GF-D8 (cell line): Measurements from ENCODE around the gene ADGRG6.

ENCODE experiments used
- DNase-seq: peaks from one replicate; lab custom pipeline; 2025; lab: John Stamatoyannopoulos, UW

Gene ADGRG6

GRCh38 chr6:142376115-142376514, 74.3 kb downstream of the ADGRG6 start:
- DNase-seq: no peak

- no peak for DNase-seq
Measured at GRCh38 chr6:142376800-142377496, 75.1 kb downstream of the ADGRG6 start.

- DNase-seq: no peak
Measured at GRCh38 chr6:142377497-142377848, 75.7 kb downstream of the ADGRG6 start.

- DNase-seq: peak; percentile 70
Measured at GRCh38 chr6:142378138-142378875, 76.5 kb downstream of the ADGRG6 start.

- DNase-seq: no peak
Measured at GRCh38 chr6:142380626-142381025, 78.8 kb downstream of the ADGRG6 start.

- no peak for DNase-seq
Measured at GRCh38 chr6:142381181-142381580, 79.4 kb downstream of the ADGRG6 start.

GRCh38 chr6:142381845-142382378, 80.1 kb downstream of the ADGRG6 start:
- DNase-seq: no peak

- DNase-seq: no peak
Measured at GRCh38 chr6:142384519-142385254, 82.9 kb downstream of the ADGRG6 start.

- DNase-seq: no peak
Measured at GRCh38 chr6:142385352-142385751, 83.5 kb downstream of the ADGRG6 start.

- no peak for DNase-seq
Measured at GRCh38 chr6:142386657-142387056, 84.8 kb downstream of the ADGRG6 start.

GRCh38 chr6:142387997-142388815, 86.4 kb downstream of the ADGRG6 start:
- DNase-seq: no peak

GRCh38 chr6:142395266-142395665, 93.5 kb downstream of the ADGRG6 start:
- no peak for DNase-seq

GRCh38 chr6:142395768-142396231, 94.0 kb downstream of the ADGRG6 start:
- DNase-seq: no peak

GRCh38 chr6:142398353-142398752, 96.5 kb downstream of the ADGRG6 start:
- DNase-seq: no peak

- no peak for DNase-seq
Measured at GRCh38 chr6:142399739-142400138, 97.9 kb downstream of the ADGRG6 start.

GRCh38 chr6:142400495-142400894, 98.7 kb downstream of the ADGRG6 start:
- no peak for DNase-seq

GRCh38 chr6:142401838-142402237, 100.0 kb downstream of the ADGRG6 start:
- no peak for DNase-seq

- DNase-seq: no peak
Measured at GRCh38 chr6:142404751-142405150, 102.9 kb downstream of the ADGRG6 start.

GRCh38 chr6:142406131-142406530, 104.3 kb downstream of the ADGRG6 start:
- no peak for DNase-seq

- no peak for DNase-seq
Measured at GRCh38 chr6:142407685-142408273, 106.0 kb downstream of the ADGRG6 start.

- DNase-seq: no peak
Measured at GRCh38 chr6:142408409-142408808, 106.6 kb downstream of the ADGRG6 start.
